Esophagus squamous epithelium (tissue), 4 donors: ENCODE results near the gene LPAR1.

Experiments used
- POLR2A ChIP-seq, 4 donors: fragments of 450-650 bp; IDR thresholded peaks; one replicate each; pipeline ENCODE4 v1.6.1; 2017; ENCODE audit warnings: antibody characterized with exemption in 4 of 4, mild to moderate bottlenecking in 4 of 4, moderate library complexity in 3 of 4
- TF ChIP-seq, protein P1 (sequence below), 6 experiments: fragments of 450-650 bp in 4 of 6; fragments of 200-600 bp in 2 of 6; sonication (generic) in 2 of 6; IDR thresholded peaks; one replicate each; pipeline ENCODE4 v1.5.1; 2016 to 2019; ENCODE audit warnings: antibody characterized with exemption in 6 of 6, mild to moderate bottlenecking in 4 of 6, moderate library complexity in 4 of 6

- TF ChIP-seq, protein P1, sequence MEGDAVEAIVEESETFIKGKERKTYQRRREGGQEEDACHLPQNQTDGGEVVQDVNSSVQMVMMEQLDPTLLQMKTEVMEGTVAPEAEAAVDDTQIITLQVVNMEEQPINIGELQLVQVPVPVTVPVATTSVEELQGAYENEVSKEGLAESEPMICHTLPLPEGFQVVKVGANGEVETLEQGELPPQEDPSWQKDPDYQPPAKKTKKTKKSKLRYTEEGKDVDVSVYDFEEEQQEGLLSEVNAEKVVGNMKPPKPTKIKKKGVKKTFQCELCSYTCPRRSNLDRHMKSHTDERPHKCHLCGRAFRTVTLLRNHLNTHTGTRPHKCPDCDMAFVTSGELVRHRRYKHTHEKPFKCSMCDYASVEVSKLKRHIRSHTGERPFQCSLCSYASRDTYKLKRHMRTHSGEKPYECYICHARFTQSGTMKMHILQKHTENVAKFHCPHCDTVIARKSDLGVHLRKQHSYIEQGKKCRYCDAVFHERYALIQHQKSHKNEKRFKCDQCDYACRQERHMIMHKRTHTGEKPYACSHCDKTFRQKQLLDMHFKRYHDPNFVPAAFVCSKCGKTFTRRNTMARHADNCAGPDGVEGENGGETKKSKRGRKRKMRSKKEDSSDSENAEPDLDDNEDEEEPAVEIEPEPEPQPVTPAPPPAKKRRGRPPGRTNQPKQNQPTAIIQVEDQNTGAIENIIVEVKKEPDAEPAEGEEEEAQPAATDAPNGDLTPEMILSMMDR (IDR thresholded peaks at IDR 0.05) = no peak
- TF ChIP-seq POLR2A (IDR thresholded peaks at IDR 0.05) = no peak
Measured at GRCh38 chr9:111005746-111006470, 32.4 kb downstream of the LPAR1 start.
